Measurements from ENCODE around the gene PRKCZ.

Gene PRKCZ

GRCh38 chr1:2201062-2201461, 150.9 kb downstream of the PRKCZ start:
- ATAC-seq (ENCODE audit: low read depth): no peak
- Histone ChIP-seq H3K36me3 (ENCODE audit: low read depth) (no peaks in the 10 kb centered on the region), H3K4me1 (ENCODE audit: insufficient read depth, poor library complexity, severe bottlenecking) (no peaks in the 10 kb centered on the region)

DNA sequence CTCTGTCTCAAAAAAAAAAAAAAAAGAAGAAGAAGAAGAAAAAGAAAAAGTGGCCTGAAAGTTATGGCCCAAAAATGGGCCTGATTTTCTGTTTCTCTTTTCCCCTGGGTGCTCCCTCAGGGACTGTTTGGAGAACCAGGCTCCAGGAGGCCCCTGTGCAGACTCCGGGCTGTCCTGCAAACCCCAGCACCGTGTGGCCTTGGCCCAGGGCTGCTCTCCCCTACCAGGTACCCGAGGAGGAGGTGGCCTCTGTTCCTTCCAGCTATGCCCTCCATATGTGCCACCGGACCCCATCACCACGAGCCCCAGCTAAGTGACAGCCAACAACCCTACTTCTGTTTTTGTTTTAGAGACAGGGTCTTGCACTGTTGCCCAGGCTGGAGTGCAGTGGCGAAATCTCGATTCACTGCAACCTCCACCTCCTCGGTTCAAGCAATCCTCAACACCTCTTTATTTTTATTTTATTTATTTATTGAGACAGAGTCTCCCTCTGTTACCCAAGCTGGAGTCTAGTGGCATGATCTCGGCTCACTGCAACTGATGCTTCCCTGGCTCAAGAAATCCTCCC, 151.9 kb downstream of the PRKCZ start:
- ATAC-seq (ENCODE audit: low read depth): no peak
- no peaks in the 10 kb centered on the region for H3K36me3 ChIP-seq (ENCODE audit: low read depth)
- no peaks in the 10 kb centered on the region for H3K4me1 ChIP-seq (ENCODE audit: insufficient read depth, poor library complexity, severe bottlenecking)
- TF ChIP-seq CTCF (IDR thresholded peaks at IDR 0.05; ENCODE audit: poor library complexity, severe bottlenecking): no peak
- DNase-seq (ENCODE audit: low spot score): no peak
- H3K9me3 ChIP-seq (ENCODE audit: severe bottlenecking): no peaks in the 10 kb centered on the region
- H3K27me3 ChIP-seq (ENCODE audit: insufficient read depth, poor library complexity, severe bottlenecking): no peaks in the 10 kb centered on the region
- H3K27ac ChIP-seq (ENCODE audit: poor library complexity, severe bottlenecking): no peak overlapping the region
- H3K4me3 ChIP-seq (ENCODE audit: severe bottlenecking): no peak overlapping the region

More at GRCh38 chr1:2201062-2201461, 150.9 kb downstream of the PRKCZ start:
- DNase-seq (ENCODE audit: low spot score): no peak
- H3K27ac ChIP-seq (ENCODE audit: poor library complexity, severe bottlenecking): no peak overlapping the region
- H3K4me3 ChIP-seq (ENCODE audit: severe bottlenecking): no peak overlapping the region
- H3K9me3 ChIP-seq (ENCODE audit: severe bottlenecking): no peaks in the 10 kb centered on the region
- H3K27me3 ChIP-seq (ENCODE audit: insufficient read depth, poor library complexity, severe bottlenecking): no peaks in the 10 kb centered on the region
- no peak for TF ChIP-seq CTCF (IDR thresholded peaks at IDR 0.05; ENCODE audit: poor library complexity, severe bottlenecking)

DNA sequence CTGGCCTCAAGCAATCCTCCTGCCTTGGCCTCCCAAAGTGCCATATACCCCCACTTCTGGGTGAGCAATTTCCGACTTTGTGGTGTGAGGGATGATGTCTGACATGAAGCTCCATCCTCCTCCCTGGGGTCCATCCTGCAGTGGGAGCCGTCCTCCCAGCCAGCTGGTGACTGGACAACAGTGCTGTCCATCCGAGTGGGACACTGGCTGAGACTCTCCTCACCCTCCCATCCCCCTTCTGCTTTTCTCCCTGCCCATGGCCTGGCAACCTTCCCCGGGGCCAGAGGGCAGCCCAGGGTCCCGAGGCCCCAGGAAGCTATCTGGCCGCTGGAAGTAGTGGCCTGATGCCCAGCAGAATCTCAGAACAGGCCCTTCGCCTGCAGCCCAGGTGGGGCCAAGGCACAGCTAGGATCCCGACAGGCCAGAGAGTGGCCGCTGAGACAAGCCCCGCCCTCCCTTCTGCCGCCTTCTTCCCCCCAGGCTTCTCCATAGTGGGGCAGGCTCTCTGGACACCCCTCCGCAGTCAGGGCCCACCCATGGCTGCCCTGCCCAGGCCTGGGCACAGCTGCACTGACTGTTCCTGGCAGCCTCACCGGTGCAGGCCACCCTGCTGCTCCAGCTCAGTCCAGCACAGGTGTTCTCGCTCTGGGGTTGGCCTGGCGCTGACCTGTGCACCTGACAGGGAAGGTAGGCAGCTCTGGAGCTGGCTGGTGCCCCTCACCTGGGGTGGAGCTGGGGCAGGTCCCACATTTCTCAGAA, 152.8 kb downstream of the PRKCZ start:
- Histone ChIP-seq H3K4me1 (ENCODE audit: insufficient read depth, poor library complexity, severe bottlenecking) (peaks cover 4% of the 10 kb centered on the region), H3K27me3 (ENCODE audit: insufficient read depth, poor library complexity, severe bottlenecking) (no peaks in the 10 kb centered on the region), H3K27ac (ENCODE audit: poor library complexity, severe bottlenecking) (no peak overlapping the region), H3K9me3 (ENCODE audit: severe bottlenecking) (no peaks in the 10 kb centered on the region), H3K4me3 (ENCODE audit: severe bottlenecking) (no peak overlapping the region), H3K36me3 (ENCODE audit: low read depth) (no peaks in the 10 kb centered on the region)
- ATAC-seq (ENCODE audit: low read depth) (no peak), DNase-seq (ENCODE audit: low spot score) (no peak)
- no peak for TF ChIP-seq CTCF (IDR thresholded peaks at IDR 0.05; ENCODE audit: poor library complexity, severe bottlenecking)

GRCh38 chr1:2203671-2204414, 153.6 kb downstream of the PRKCZ start:
- ATAC-seq (ENCODE audit: low read depth): no peak
- no peak for TF ChIP-seq CTCF (IDR thresholded peaks at IDR 0.05; ENCODE audit: poor library complexity, severe bottlenecking)
- Histone ChIP-seq H3K27ac (ENCODE audit: poor library complexity, severe bottlenecking) (no peak overlapping the region), H3K9me3 (ENCODE audit: severe bottlenecking) (no peaks in the 10 kb centered on the region), H3K27me3 (ENCODE audit: insufficient read depth, poor library complexity, severe bottlenecking) (no peaks in the 10 kb centered on the region), H3K4me1 (ENCODE audit: insufficient read depth, poor library complexity, severe bottlenecking) (peaks cover 12% of the 10 kb centered on the region), H3K4me3 (ENCODE audit: severe bottlenecking) (no peak overlapping the region), H3K36me3 (ENCODE audit: low read depth) (no peaks in the 10 kb centered on the region)
- no peak for DNase-seq (ENCODE audit: low spot score)
